ENCODE results near the gene TIMMDC1. TPM values are rescaled to one million over a fixed set of nuclear protein-coding genes. Genes with fewer than 3 reads are reported as not detected.

Gene TIMMDC1
- total RNA-seq, 2 donors from 2014 or later = 26.9 to 29.5 TPM

- DNase-seq (no peak), ATAC-seq (no peak)
- no peaks in the 10 kb centered on the region for H3K9me3 ChIP-seq (ENCODE audit: control insufficient read depth, low read length, poor library complexity, severe bottlenecking)
- no peaks in the 10 kb centered on the region for H3K4me1 Mint-ChIP-seq
- no peak overlapping the region for H3K27ac Mint-ChIP-seq
- no peaks in the 10 kb centered on the region for H3K27me3 Mint-ChIP-seq
- H3K36me3 Mint-ChIP-seq (ENCODE audit: low read depth) = no peaks in the 10 kb centered on the region
- H3K4me3 Mint-ChIP-seq = no peak overlapping the region
Measured at GRCh38 chr3:119492128-119492527, 6.2 kb upstream of the TIMMDC1 start.

GRCh38 chr3:119492810-119493209, 5.5 kb upstream of the TIMMDC1 start:
- no peak for ATAC-seq
- no peak overlapping the region for H3K27ac Mint-ChIP-seq
- H3K4me1 Mint-ChIP-seq = peaks cover 2% of the 10 kb centered on the region

GRCh38 chr3:119494597-119494996, 3.8 kb upstream of the TIMMDC1 start:
- ATAC-seq (no peak), DNase-seq (no peak)
- H3K27ac Mint-ChIP-seq = no peak overlapping the region
- no peaks in the 10 kb centered on the region for H3K9me3 ChIP-seq (ENCODE audit: control insufficient read depth, low read length, poor library complexity, severe bottlenecking)
- H3K4me3 Mint-ChIP-seq = no peak overlapping the region
- H3K36me3 Mint-ChIP-seq (ENCODE audit: low read depth) = no peaks in the 10 kb centered on the region
- no peaks in the 10 kb centered on the region for H3K27me3 Mint-ChIP-seq
- peaks cover 5% of the 10 kb centered on the region for H3K4me1 Mint-ChIP-seq

More at GRCh38 chr3:119492810-119493209, 5.5 kb upstream of the TIMMDC1 start:
- no peak overlapping the region for H3K4me3 Mint-ChIP-seq
- no peaks in the 10 kb centered on the region for H3K27me3 Mint-ChIP-seq
- DNase-seq = no peak
- no peaks in the 10 kb centered on the region for H3K9me3 ChIP-seq (ENCODE audit: control insufficient read depth, low read length, poor library complexity, severe bottlenecking)
- H3K36me3 Mint-ChIP-seq (ENCODE audit: low read depth) = no peaks in the 10 kb centered on the region

- no peaks in the 10 kb centered on the region for H3K9me3 ChIP-seq (ENCODE audit: control insufficient read depth, low read length, poor library complexity, severe bottlenecking)
- H3K27ac Mint-ChIP-seq = peak overlapping the region; percentile 98
- peak overlapping the region; percentile 92 for H3K4me3 Mint-ChIP-seq
- ATAC-seq = no peak
- DNase-seq = no peak
- H3K27me3 Mint-ChIP-seq = no peaks in the 10 kb centered on the region
- peaks cover 14% of the 10 kb centered on the region for H3K4me1 Mint-ChIP-seq
- H3K36me3 Mint-ChIP-seq (ENCODE audit: low read depth) = no peaks in the 10 kb centered on the region
Measured at GRCh38 chr3:119497820-119498185, 544 bp upstream of the TIMMDC1 start.

- peak overlapping the region; percentile 98 for H3K27ac Mint-ChIP-seq
- peaks cover 18% of the 10 kb centered on the region for H3K4me1 Mint-ChIP-seq
- no peak for ATAC-seq
Measured at GRCh38 chr3:119500265-119500664, 1.9 kb downstream of the TIMMDC1 start.

GRCh38 chr3:119500901-119501300, 2.6 kb downstream of the TIMMDC1 start:
- ATAC-seq (no peak), DNase-seq (no peak)
- Mint-ChIP-seq H3K36me3 (ENCODE audit: low read depth) (peaks cover 4% of the 10 kb centered on the region), H3K4me1 (peaks cover 18% of the 10 kb centered on the region), H3K27me3 (no peaks in the 10 kb centered on the region), H3K27ac (peak overlapping the region; percentile 98), H3K4me3 (no peak overlapping the region)
- no peaks in the 10 kb centered on the region for H3K9me3 ChIP-seq (ENCODE audit: control insufficient read depth, low read length, poor library complexity, severe bottlenecking)

More at GRCh38 chr3:119500265-119500664, 1.9 kb downstream of the TIMMDC1 start:
- no peaks in the 10 kb centered on the region for H3K27me3 Mint-ChIP-seq
- H3K36me3 Mint-ChIP-seq (ENCODE audit: low read depth) = peaks cover 4% of the 10 kb centered on the region
- DNase-seq = no peak
- no peaks in the 10 kb centered on the region for H3K9me3 ChIP-seq (ENCODE audit: control insufficient read depth, low read length, poor library complexity, severe bottlenecking)
- peak overlapping the region; percentile 63 for H3K4me3 Mint-ChIP-seq

GRCh38 chr3:119506631-119507030, 8.3 kb downstream of the TIMMDC1 start:
- H3K36me3 Mint-ChIP-seq (ENCODE audit: low read depth) = peaks cover 13% of the 10 kb centered on the region
- ATAC-seq (no peak), DNase-seq (no peak)
- peaks cover 26% of the 10 kb centered on the region for H3K4me1 Mint-ChIP-seq
- peak overlapping the region; percentile 93 for H3K27ac Mint-ChIP-seq
- H3K9me3 ChIP-seq (ENCODE audit: control insufficient read depth, low read length, poor library complexity, severe bottlenecking) = no peaks in the 10 kb centered on the region
- peak overlapping the region; percentile 77 for H3K4me3 Mint-ChIP-seq
- H3K27me3 Mint-ChIP-seq = no peaks in the 10 kb centered on the region

GRCh38 chr3:119507404-119507803, 9.1 kb downstream of the TIMMDC1 start:
- no peaks in the 10 kb centered on the region for H3K27me3 Mint-ChIP-seq
- peaks cover 26% of the 10 kb centered on the region for H3K4me1 Mint-ChIP-seq
- peak overlapping the region; percentile 77 for H3K4me3 Mint-ChIP-seq

GRCh38 chr3:119508172-119508845, 10.0 kb downstream of the TIMMDC1 start:
- no peaks in the 10 kb centered on the region for H3K9me3 ChIP-seq (ENCODE audit: control insufficient read depth, low read length, poor library complexity, severe bottlenecking)
- H3K4me1 Mint-ChIP-seq = peaks cover 26% of the 10 kb centered on the region
- H3K27ac Mint-ChIP-seq = no peak overlapping the region
- peaks cover 18% of the 10 kb centered on the region for H3K36me3 Mint-ChIP-seq (ENCODE audit: low read depth)
- no peaks in the 10 kb centered on the region for H3K27me3 Mint-ChIP-seq
- ATAC-seq (no peak), DNase-seq (no peak)
- no peak overlapping the region for H3K4me3 Mint-ChIP-seq

More at GRCh38 chr3:119507404-119507803, 9.1 kb downstream of the TIMMDC1 start:
- DNase-seq (no peak), ATAC-seq (no peak)
- H3K36me3 Mint-ChIP-seq (ENCODE audit: low read depth) = peaks cover 13% of the 10 kb centered on the region
- H3K27ac Mint-ChIP-seq = peak overlapping the region; percentile 93
- no peaks in the 10 kb centered on the region for H3K9me3 ChIP-seq (ENCODE audit: control insufficient read depth, low read length, poor library complexity, severe bottlenecking)

- DNase-seq = no peak
- Mint-ChIP-seq H3K4me1 (peaks cover 22% of the 10 kb centered on the region), H3K27ac (no peak overlapping the region), H3K36me3 (ENCODE audit: low read depth) (peaks cover 14% of the 10 kb centered on the region), H3K4me3 (no peak overlapping the region), H3K27me3 (no peaks in the 10 kb centered on the region)
- no peaks in the 10 kb centered on the region for H3K9me3 ChIP-seq (ENCODE audit: control insufficient read depth, low read length, poor library complexity, severe bottlenecking)
- no peak for ATAC-seq
Measured at GRCh38 chr3:119510690-119511089, 12.3 kb downstream of the TIMMDC1 start.

- H3K27me3 Mint-ChIP-seq = no peaks in the 10 kb centered on the region
- no peak for DNase-seq
- H3K4me1 Mint-ChIP-seq = peaks cover 2% of the 10 kb centered on the region
- ATAC-seq = no peak
- no peaks in the 10 kb centered on the region for H3K9me3 ChIP-seq (ENCODE audit: control insufficient read depth, low read length, poor library complexity, severe bottlenecking)
- no peak overlapping the region for H3K4me3 Mint-ChIP-seq
- H3K27ac Mint-ChIP-seq = peak overlapping the region; percentile 37
- peaks cover 13% of the 10 kb centered on the region for H3K36me3 Mint-ChIP-seq (ENCODE audit: low read depth)
Measured at GRCh38 chr3:119514637-119515036, 16.3 kb downstream of the TIMMDC1 start.

GRCh38 chr3:119517112-119517511, 18.8 kb downstream of the TIMMDC1 start:
- Mint-ChIP-seq H3K4me3 (no peak overlapping the region), H3K4me1 (peaks cover 4% of the 10 kb centered on the region), H3K27me3 (no peaks in the 10 kb centered on the region), H3K27ac (no peak overlapping the region), H3K36me3 (ENCODE audit: low read depth) (peaks cover 22% of the 10 kb centered on the region)
- DNase-seq (no peak), ATAC-seq (no peak)
- no peaks in the 10 kb centered on the region for H3K9me3 ChIP-seq (ENCODE audit: control insufficient read depth, low read length, poor library complexity, severe bottlenecking)

- Mint-ChIP-seq H3K4me1 (peaks cover 7% of the 10 kb centered on the region), H3K36me3 (ENCODE audit: low read depth) (peaks cover 22% of the 10 kb centered on the region), H3K4me3 (no peak overlapping the region), H3K27me3 (no peaks in the 10 kb centered on the region), H3K27ac (no peak overlapping the region)
- DNase-seq = no peak
- ATAC-seq = no peak
- no peaks in the 10 kb centered on the region for H3K9me3 ChIP-seq (ENCODE audit: control insufficient read depth, low read length, poor library complexity, severe bottlenecking)
Measured at GRCh38 chr3:119518026-119518425, 19.7 kb downstream of the TIMMDC1 start.
